GM18858 (cell line): ENCODE data around the gene DNAJC3.
"Not testable (repeated sequence)": the region's sequence is repeated elsewhere in the genome, so short reads cannot be mapped to it uniquely, and the experiment has no call there.

Source experiments
- ATAC-seq: cut with Tn5 transposase; IDR thresholded peaks from one replicate; pipeline ENCODE4 v1.9.1; 2021; ENCODE audit not compliant: unreplicated experiment

DNAJC3 gene

GRCh38 chr13:95676762-95677563 lies at the start of gene DNAJC3:
Gene DNAJC3 (plus strand): TSS chr13:95677139. CDS start chr13:95677256, 117 bp downstream.
- peak; percentile 91 for ATAC-seq

- no peak for ATAC-seq
These were observed 49.3 kb upstream of the DNAJC3 start for GRCh38 chr13:95627590-95627989.

- no peak for ATAC-seq
These were observed 48.5 kb upstream of the DNAJC3 start for GRCh38 chr13:95628488-95628887.

- ATAC-seq, result no peak
These were observed 47.9 kb upstream of the DNAJC3 start for GRCh38 chr13:95629071-95629470.

GRCh38 chr13:95630593-95630992 lies 46.3 kb upstream of the DNAJC3 start:
- ATAC-seq, result no peak

- no peak for ATAC-seq
These were observed 40.1 kb upstream of the DNAJC3 start for GRCh38 chr13:95636853-95637252.

GRCh38 chr13:95641291-95642027 lies 35.5 kb upstream of the DNAJC3 start:
- no peak for ATAC-seq

GRCh38 chr13:95642028-95642621 lies 34.8 kb upstream of the DNAJC3 start:
- ATAC-seq, result no peak

GRCh38 chr13:95642999-95643398 lies 33.9 kb upstream of the DNAJC3 start:
- no peak for ATAC-seq

- ATAC-seq, result no peak
These were observed 33.4 kb upstream of the DNAJC3 start for GRCh38 chr13:95643571-95643935.

GRCh38 chr13:95643936-95644598 lies 32.9 kb upstream of the DNAJC3 start:
- ATAC-seq, result no peak

GRCh38 chr13:95644601-95645052 lies 32.3 kb upstream of the DNAJC3 start, which contains the start of gene DZIP1:
Gene DZIP1 (minus strand): TSS chr13:95644706. CDS start chr13:95642029, 2,677 bp downstream.
- peak; percentile 54 for ATAC-seq

- ATAC-seq, result no peak
These were observed 29.6 kb upstream of the DNAJC3 start for GRCh38 chr13:95647321-95647720.

GRCh38 chr13:95650696-95651095 lies 26.2 kb upstream of the DNAJC3 start:
- ATAC-seq, result no peak

- no peak for ATAC-seq
These were observed 24.6 kb upstream of the DNAJC3 start for GRCh38 chr13:95652244-95652764.

- ATAC-seq, result no peak
These were observed 24.1 kb upstream of the DNAJC3 start for GRCh38 chr13:95652821-95653220.

- ATAC-seq, result no peak
These were observed 20.4 kb upstream of the DNAJC3 start for GRCh38 chr13:95656386-95657015.

GRCh38 chr13:95659500-95659899 lies 17.4 kb upstream of the DNAJC3 start:
- ATAC-seq, result no peak

GRCh38 chr13:95660981-95661581 lies 15.9 kb upstream of the DNAJC3 start:
- no peak for ATAC-seq

GRCh38 chr13:95667235-95667634 lies 9.7 kb upstream of the DNAJC3 start:
- not testable (repeated sequence) for ATAC-seq
